ENCODE results near the gene HID1.

- no peak for TF ChIP-seq EZH2 (IDR thresholded peaks at IDR 0.05; ENCODE audit: insufficient read depth, poor library complexity, severe bottlenecking)
- no peak for TF ChIP-seq EZH2phosphoT487 (IDR thresholded peaks at IDR 0.05; ENCODE audit: insufficient read depth, low read depth)
These were observed 19.3 kb downstream of the HID1 start for GRCh38 chr17:74953134-74953687.
